ENCODE measurements around the gene NAA35. TPM values are rescaled to one million over a fixed set of nuclear protein-coding genes. Genes with fewer than 3 reads are reported as not detected.

NAA35 gene
- total and polyA plus RNA-seq, 4 donors, result 4.5 to 23.5 (median 16.7) TPM

DNA sequence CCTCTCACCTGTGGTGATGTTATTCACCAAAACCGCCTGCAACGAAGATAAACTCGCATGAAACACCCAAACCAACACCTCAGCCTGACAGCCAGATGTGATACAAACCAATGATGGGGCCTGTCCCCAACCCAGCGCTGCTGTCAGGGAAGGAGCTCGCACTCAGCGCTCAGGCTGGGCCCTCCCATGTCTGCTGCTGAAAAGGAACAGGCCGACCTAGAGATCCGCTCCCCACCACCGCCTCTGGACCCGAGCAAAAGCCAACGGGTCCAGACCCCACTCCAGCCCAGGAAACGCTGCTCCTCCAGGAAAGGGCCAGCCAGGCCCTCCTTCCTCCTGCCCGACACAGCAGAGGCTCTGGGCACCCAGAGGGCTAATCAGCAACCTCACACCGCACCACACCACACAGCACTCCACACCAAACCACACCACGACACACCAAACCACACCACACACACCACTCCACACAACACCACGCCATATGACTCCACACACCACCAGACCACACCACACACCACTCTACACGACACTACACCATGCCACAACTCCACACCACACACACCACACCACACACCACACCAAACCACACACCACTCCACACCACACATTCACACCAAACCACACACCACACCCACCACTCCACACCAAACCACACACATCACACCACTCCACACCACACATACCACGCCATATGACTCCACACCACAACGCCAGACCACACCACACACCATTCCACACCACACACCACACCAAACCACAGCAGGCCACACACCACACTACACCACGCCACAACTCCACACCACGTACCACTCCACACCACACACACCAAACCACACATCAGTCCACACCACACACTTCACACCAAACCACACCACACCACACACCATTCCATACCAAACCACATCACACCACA lies 111.9 kb downstream of the NAA35 start:
- peak; percentile 46 for ATAC-seq (ENCODE audit: low FRiP score)
- WGBS, 2 donors, result 87 to 91% methylated on average over 21 of the region's 21 CpGs

DNA sequence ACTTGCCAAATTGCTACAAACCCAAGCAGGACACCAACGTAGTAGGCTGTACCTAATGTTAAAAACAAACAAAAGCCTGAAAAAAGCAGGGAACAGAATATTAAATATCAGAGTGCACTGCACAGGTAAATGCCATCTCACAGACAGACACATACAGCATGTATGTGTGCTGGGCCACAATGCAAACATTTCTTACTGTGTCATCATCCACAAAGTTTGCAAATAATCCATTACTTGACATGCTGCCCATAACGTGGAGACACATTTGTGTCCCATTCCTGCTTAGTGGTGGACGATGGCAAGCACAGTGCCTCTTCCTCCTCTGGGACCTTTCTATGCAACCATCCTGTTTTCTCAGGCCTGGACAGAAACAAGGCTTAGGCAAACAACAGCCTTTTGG lies 113.7 kb downstream of the NAA35 start:
- no peaks in the 10 kb centered on the region for H3K36me3 ChIP-seq (ENCODE audit: control insufficient read depth in 1 of 2, insufficient read depth in 2 of 2, low read length in 1 of 2)
- H3K27me3 ChIP-seq (ENCODE audit: control insufficient read depth in 1 of 2, insufficient read depth in 2 of 2, low read length in 1 of 2), result no peaks in the 10 kb centered on the region
- no peak for DNase-seq
- no peaks in the 10 kb centered on the region for H3K9me3 ChIP-seq (ENCODE audit: control insufficient read depth, low read length)
- no peaks in the 10 kb centered on the region for H3K4me1 ChIP-seq (ENCODE audit: control insufficient read depth in 1 of 2, insufficient read depth in 2 of 2, low read length in 2 of 2)
- intact Hi-C loops (cut with DNase I), result no loop called here
- whole genome bisulfite sequencing, 2 donors, result 67 to 81% methylated on average over 3 of the region's 3 CpGs
- H3K27ac ChIP-seq (ENCODE audit: low read depth in 1 of 2, low read length in 2 of 2), result no peak overlapping the region
- no peak for ATAC-seq (ENCODE audit: low FRiP score)
- H3K4me3 ChIP-seq (ENCODE audit: low read length in 2 of 2), result no peak overlapping the region

More for the DNA sequence above, 111.9 kb downstream of the NAA35 start:
- no peaks in the 10 kb centered on the region for H3K36me3 ChIP-seq (ENCODE audit: control insufficient read depth in 1 of 2, insufficient read depth in 2 of 2, low read length in 1 of 2)
- intact Hi-C loops (cut with DNase I), result no loop called here
- DNase-seq, result no peak
- no peak overlapping the region for H3K4me3 ChIP-seq (ENCODE audit: low read length in 2 of 2)
- H3K4me1 ChIP-seq (ENCODE audit: control insufficient read depth in 1 of 2, insufficient read depth in 2 of 2, low read length in 2 of 2), result no peaks in the 10 kb centered on the region
- no peak overlapping the region for H3K27ac ChIP-seq (ENCODE audit: low read depth in 1 of 2, low read length in 2 of 2)
- H3K27me3 ChIP-seq (ENCODE audit: control insufficient read depth in 1 of 2, insufficient read depth in 2 of 2, low read length in 1 of 2), result no peaks in the 10 kb centered on the region
- H3K9me3 ChIP-seq (ENCODE audit: control insufficient read depth, low read length), result no peaks in the 10 kb centered on the region

DNA sequence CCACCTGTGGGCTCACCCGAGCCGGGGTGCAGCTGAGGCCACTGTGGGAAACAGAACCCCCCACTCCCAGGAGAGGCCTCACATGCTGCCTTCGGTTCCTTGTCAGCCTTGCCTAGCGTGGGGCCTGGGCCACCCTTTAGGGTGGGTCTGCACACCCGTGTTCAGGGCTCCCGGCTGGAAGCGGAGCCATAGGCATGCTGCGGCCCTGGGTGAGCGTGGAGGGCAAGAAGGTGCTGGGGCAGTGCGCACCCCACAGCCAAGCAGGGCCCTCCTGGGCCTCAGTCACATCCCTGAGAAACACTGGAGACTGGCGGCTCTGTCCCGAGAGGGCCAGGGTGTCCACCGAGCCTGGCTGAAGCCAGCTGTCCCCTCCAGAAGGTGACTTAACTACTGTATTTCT lies 116.5 kb downstream of the NAA35 start:
- H3K27ac ChIP-seq (ENCODE audit: low read depth in 1 of 2, low read length in 2 of 2), result no peak overlapping the region
- no peak for DNase-seq
- no peak overlapping the region for H3K4me3 ChIP-seq (ENCODE audit: low read length in 2 of 2)
- H3K9me3 ChIP-seq (ENCODE audit: control insufficient read depth, low read length), result no peaks in the 10 kb centered on the region
- WGBS, 2 donors, result 93 to 96% methylated on average over 13 of the region's 13 CpGs
- peak; percentile 30 for ATAC-seq (ENCODE audit: low FRiP score)
- H3K4me1 ChIP-seq (ENCODE audit: control insufficient read depth in 1 of 2, insufficient read depth in 2 of 2, low read length in 2 of 2), result no peaks in the 10 kb centered on the region
- no peaks in the 10 kb centered on the region for H3K27me3 ChIP-seq (ENCODE audit: control insufficient read depth in 1 of 2, insufficient read depth in 2 of 2, low read length in 1 of 2)
- intact Hi-C loops (cut with DNase I), result no loop called here
- no peaks in the 10 kb centered on the region for H3K36me3 ChIP-seq (ENCODE audit: control insufficient read depth in 1 of 2, insufficient read depth in 2 of 2, low read length in 1 of 2)

DNA sequence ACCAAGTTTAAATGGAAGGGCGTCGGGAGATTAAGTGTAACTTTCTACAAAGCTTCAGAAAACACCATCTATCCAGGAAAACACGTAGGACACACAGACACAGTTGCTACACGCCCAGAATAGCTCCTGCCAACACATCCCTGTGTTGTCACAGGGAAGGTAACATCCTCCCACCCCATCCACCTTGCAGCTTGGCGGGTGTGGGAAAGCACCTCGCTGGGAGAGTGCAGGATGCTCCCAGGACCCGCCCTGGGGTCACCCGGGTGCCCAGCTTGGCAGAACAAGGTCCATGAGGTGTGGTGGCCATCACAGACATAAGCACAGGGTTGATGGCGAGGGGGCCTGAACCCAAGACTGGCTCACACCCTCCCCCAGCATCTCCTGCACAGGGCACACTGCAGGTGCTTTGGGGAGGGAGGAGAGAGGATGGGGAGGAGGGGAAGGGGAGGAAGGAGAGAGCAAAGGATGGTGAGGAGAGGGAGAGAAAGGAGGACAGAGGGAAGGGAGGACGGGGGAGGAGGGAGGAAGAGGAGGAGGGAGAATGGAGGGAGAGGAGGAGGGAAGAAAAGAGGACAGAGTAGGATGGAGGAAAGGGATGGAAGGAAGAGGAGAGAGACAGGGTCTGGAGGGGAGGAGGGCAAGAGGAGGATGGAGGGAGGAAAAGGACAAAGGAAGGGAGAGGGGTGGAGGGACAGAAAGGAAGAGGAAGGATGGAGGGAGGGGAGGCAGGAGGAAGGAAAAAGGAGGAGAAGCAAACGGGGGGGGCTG lies 121.2 kb downstream of the NAA35 start:
- ATAC-seq (ENCODE audit: low FRiP score) (no peak), DNase-seq (no peak)
- Histone ChIP-seq H3K36me3 (ENCODE audit: control insufficient read depth in 1 of 2, insufficient read depth in 2 of 2, low read length in 1 of 2) (no peaks in the 10 kb centered on the region), H3K27ac (ENCODE audit: low read depth in 1 of 2, low read length in 2 of 2) (no peak overlapping the region), H3K27me3 (ENCODE audit: control insufficient read depth in 1 of 2, insufficient read depth in 2 of 2, low read length in 1 of 2) (no peaks in the 10 kb centered on the region), H3K4me3 (ENCODE audit: low read length in 2 of 2) (no peak overlapping the region), H3K9me3 (ENCODE audit: control insufficient read depth, low read length) (no peaks in the 10 kb centered on the region), H3K4me1 (ENCODE audit: control insufficient read depth in 1 of 2, insufficient read depth in 2 of 2, low read length in 2 of 2) (no peaks in the 10 kb centered on the region)
- WGBS, 2 donors, result 88 to 92% methylated on average over 11 of the region's 11 CpGs
- intact Hi-C loops (cut with DNase I), result no loop called here

DNA sequence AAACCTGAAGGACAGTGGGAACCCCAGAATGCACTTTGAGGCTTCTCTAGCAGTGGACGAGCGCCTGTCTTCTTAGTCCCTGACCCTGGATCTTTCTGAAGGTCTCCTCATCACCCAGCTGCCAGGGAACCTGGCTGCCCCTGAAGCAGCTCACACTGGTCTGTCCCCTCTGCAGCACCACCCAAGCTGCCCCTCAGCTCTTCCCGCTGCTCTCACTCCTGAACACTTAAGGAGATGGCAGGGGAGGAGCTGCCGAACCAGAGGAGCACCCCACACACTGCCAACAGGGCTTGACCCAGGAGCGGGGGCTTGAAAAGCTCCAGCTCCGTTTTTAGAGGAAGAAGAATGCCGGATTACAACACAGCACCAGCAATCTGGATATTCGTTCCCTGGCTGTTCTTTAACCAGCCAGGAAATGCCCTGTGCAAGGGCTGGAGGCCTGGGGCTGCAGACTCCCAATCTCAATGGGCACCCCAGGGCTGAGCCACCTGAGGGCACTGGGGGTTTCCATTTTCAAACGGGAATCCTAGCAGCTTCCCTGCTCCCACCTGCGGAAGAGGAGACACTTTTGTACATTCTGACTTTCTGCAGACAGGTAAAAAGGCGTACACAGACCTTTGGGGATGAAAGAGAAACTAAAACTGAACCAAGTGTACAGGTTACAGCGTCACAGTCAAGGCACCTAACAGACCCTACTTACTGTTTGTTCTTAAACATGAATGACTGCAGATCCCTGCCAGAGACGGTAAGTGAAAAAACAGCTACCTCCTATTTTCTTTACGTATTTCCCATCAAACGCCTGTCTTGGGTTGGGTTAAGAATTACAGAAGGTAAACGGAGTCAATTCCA lies 122.1 kb downstream of the NAA35 start:
- 85 to 89% methylated on average over 16 of the region's 16 CpGs for WGBS, 2 donors
- no peak overlapping the region for H3K4me3 ChIP-seq (ENCODE audit: low read length in 2 of 2)
- no peak overlapping the region for H3K27ac ChIP-seq (ENCODE audit: low read depth in 1 of 2, low read length in 2 of 2)
- ATAC-seq (ENCODE audit: low FRiP score), result no peak
- H3K9me3 ChIP-seq (ENCODE audit: control insufficient read depth, low read length), result no peaks in the 10 kb centered on the region
- DNase-seq, result no peak
- intact Hi-C loops (cut with DNase I), result no loop called here
- no peaks in the 10 kb centered on the region for H3K27me3 ChIP-seq (ENCODE audit: control insufficient read depth in 1 of 2, insufficient read depth in 2 of 2, low read length in 1 of 2)
- H3K36me3 ChIP-seq (ENCODE audit: control insufficient read depth in 1 of 2, insufficient read depth in 2 of 2, low read length in 1 of 2), result no peaks in the 10 kb centered on the region
- H3K4me1 ChIP-seq (ENCODE audit: control insufficient read depth in 1 of 2, insufficient read depth in 2 of 2, low read length in 2 of 2), result no peaks in the 10 kb centered on the region

DNA sequence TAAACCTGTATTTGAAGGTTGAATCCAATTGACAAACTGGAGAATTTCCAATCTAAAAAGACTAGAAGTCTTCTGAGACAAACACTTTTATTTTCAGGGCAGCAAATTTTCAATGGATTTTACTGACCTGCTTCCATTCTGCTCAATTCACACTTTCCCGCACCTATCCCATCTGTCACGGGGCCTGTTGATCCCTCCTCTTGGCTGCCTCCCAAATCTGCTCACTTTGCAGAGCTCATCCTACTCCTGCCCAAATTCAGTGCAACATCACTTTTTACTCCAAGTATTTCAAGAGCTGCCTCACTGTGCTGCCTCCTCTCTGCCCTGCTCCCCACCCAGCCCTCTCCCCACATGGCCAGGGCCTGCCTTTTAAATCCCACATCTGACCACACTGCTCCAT lies 123.3 kb downstream of the NAA35 start:
- H3K36me3 ChIP-seq (ENCODE audit: control insufficient read depth in 1 of 2, insufficient read depth in 2 of 2, low read length in 1 of 2), result no peaks in the 10 kb centered on the region
- 96% methylated on average over 2 of the region's 2 CpGs for WGBS, 2 donors
- H3K4me1 ChIP-seq (ENCODE audit: control insufficient read depth in 1 of 2, insufficient read depth in 2 of 2, low read length in 2 of 2), result no peaks in the 10 kb centered on the region
- no peak for DNase-seq
- intact Hi-C loops (cut with DNase I), result no loop called here
- no peak overlapping the region for H3K4me3 ChIP-seq (ENCODE audit: low read length in 2 of 2)
- no peaks in the 10 kb centered on the region for H3K27me3 ChIP-seq (ENCODE audit: control insufficient read depth in 1 of 2, insufficient read depth in 2 of 2, low read length in 1 of 2)
- no peak for ATAC-seq (ENCODE audit: low FRiP score)
- H3K9me3 ChIP-seq (ENCODE audit: control insufficient read depth, low read length), result no peaks in the 10 kb centered on the region
- H3K27ac ChIP-seq (ENCODE audit: low read depth in 1 of 2, low read length in 2 of 2), result no peak overlapping the region

DNA sequence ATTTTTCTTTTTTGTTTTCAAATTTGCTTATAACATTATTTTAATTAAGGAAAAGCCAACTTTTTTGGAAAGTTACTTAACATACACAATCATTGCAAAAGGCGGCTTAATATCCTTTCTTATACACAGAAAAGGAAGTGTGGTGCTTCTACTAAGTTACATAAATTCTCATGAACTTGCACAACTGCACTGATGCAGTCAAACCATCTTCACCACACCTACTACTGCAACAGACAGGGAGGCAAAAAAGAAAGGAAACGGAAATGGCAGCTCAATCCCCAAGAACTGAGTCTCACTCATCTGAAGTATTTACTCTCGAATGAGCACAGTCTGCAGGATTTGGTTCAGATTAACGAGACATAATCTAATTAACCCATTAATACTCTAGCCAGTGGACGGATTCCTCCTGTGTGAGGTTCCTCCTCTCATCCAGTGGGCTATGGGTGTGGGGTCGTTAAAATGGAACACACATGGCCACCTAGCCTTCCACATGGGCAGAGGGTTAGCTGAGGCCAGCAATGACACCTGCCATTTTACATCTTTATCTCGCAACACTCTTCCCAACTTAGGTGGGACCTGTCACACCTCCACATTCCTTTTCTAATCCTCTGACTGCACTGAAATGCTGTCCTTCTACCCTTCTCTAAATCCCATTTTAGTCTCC lies 128.4 kb downstream of the NAA35 start:
- no peaks in the 10 kb centered on the region for H3K36me3 ChIP-seq (ENCODE audit: control insufficient read depth in 1 of 2, insufficient read depth in 2 of 2, low read length in 1 of 2)
- H3K9me3 ChIP-seq (ENCODE audit: control insufficient read depth, low read length), result no peaks in the 10 kb centered on the region
- no peak overlapping the region for H3K4me3 ChIP-seq (ENCODE audit: low read length in 2 of 2)
- DNase-seq (no peak), ATAC-seq (ENCODE audit: low FRiP score) (no peak)
- intact Hi-C loops (cut with DNase I), result no loop called here
- H3K27ac ChIP-seq (ENCODE audit: low read depth in 1 of 2, low read length in 2 of 2), result no peak overlapping the region
- 89% methylated on average over 7 of the region's 7 CpGs for WGBS, 2 donors
- no peaks in the 10 kb centered on the region for H3K4me1 ChIP-seq (ENCODE audit: control insufficient read depth in 1 of 2, insufficient read depth in 2 of 2, low read length in 2 of 2)
- no peaks in the 10 kb centered on the region for H3K27me3 ChIP-seq (ENCODE audit: control insufficient read depth in 1 of 2, insufficient read depth in 2 of 2, low read length in 1 of 2)
